Non-pigmented ciliary epithelial cell (primary cell): ENCODE data around the gene SPTBN4.
"Not testable (repeated sequence)": the region's sequence is repeated elsewhere in the genome, so short reads cannot be mapped to it uniquely, and the experiment has no call there.

ENCODE experiments used
- DNase-seq: peaks from one replicate; pipeline ENCODE4 v3.0.0-alpha.2; 2010; ENCODE audit warnings: low read depth

The SPTBN4 gene

DNA sequence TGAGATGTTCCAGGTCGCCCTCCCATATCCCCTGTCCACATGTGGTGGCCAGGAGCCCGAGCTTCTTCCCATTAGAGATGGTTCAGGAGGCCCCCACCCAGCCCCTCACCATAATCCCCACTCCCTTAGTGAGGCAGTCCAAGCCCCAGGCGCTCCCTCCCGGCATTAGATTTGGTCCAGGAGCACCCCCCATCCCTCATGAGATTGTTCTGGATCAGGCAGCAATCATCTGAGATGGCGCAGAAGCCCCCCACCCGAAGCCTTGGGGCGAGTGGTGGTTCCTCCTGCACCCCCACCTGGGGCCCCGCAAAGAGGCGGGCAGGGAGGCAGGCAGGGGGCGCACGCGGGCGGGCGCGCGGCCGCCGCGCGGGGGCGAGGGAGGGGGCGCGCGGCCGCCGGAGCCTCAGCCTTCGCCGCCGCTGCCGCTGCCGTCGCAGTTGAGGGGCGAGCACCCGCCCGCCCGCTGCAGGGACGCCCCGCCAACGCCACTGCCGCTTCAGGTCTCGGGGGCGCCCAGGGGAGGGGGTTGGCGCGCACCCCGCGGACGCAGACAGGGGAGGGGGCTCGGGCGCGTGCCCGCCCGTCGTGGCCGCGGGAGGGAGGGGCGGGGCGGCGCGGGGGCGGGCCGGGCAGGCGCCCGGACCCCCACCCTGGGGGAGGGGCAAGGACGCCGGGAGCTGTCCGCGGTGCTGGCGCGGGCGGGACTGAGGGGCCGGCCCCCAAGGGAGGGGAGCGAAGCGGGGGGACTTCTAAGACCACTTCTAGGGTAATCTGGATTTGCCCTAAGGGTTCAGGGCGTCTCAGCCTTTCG, 63.5 kb downstream of the SPTBN4 start:
- no peak for DNase-seq

GRCh38 chr19:40533508-40533907, 66.7 kb downstream of the SPTBN4 start:
- no peak for DNase-seq

GRCh38 chr19:40534148-40534547, 67.3 kb downstream of the SPTBN4 start:
- no peak for DNase-seq

DNA sequence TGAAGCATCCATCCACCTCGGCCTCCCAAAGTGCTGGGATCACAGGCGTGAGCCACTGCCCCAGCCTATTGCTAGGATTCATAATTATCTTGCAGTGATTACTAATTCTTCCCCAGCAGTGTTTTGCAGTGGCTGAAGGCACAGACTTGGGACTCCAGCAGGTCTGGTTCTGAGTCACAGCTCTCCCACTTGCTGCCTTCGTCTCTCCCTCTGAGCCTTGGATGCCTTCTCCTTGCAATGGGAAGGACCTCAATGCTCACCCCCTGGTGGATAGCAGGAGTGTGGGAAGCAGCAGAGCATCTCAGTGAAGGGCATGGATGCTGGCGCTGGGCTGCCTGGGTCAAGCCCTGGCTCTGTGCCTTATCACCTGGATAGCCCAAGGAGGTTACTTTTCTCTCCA, 72.3 kb downstream of the SPTBN4 start:
- no peak for DNase-seq

DNA sequence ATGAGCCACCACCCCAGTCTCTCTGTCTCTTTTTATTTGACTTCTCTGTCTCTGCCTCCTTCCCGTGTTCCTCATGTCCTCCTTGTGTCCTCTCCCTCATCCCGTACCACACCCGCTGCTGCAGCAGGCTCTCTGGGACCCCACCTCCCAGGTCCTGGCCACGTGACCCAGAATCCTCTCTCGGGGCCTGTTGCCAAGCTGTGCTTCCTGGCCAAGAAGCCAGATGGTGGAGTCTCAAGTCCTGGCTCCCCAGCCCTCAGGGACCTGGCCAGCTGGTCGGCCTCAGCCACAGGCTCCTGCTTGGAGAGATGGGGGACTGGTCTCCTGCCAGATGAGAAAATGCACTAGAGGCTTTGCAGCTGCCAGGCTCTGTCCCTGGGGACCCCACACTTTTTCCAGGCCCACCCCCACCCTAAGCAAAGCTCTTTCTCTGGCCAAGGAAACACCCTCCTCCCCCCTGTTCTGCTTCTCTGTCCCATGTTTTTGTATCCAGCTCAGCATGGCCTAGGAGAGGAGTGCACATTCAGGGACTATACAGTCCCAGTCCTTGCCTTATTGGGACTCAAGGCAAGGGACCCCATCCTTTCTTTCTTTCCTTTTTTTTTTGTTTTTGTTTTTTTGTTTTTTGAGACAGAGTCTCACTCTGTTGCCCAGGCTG, 75.5 kb downstream of the SPTBN4 start:
- no peak for DNase-seq

- DNase-seq, result no peak
Observed at GRCh38 chr19:40543029-40543597, 76.3 kb downstream of the SPTBN4 start.

DNA sequence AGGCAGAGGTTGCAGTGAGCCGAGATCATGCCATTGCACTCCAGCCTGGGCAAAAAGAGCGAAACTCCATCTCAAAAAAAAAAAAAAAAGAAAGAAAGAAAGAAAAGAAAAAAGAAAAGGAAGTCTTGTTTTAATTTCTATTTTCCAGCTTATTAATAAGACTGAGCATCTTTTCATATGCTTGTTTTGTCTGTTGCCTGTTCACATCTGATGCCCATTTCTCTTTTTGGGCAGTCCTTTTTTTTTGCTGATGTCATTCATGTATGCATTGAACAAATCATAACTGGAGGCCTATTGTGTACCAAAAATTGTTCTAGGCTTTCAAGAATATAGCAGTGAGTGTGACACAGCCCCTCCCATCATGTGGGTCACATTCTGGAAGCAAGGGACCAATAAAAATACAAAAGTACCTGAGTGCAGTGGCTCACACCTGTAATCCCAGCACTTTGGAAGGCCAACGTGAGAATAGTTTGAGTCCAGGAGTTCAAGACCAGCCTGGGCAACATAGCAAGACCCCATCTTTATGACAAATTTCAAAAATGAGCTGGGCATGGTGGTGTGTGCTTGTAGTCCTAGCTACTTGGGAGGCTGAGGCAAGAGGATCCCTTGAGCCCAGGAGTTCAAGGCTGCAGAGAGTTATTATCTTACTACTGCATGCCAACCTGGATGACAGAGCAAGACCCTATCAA, 79.5 kb downstream of the SPTBN4 start:
- DNase-seq, result not testable (repeated sequence)

GRCh38 chr19:40547190-40547589, 80.4 kb downstream of the SPTBN4 start:
- DNase-seq, result not testable (repeated sequence)

GRCh38 chr19:40547836-40548235, 81.0 kb downstream of the SPTBN4 start:
- DNase-seq, result no peak

DNA sequence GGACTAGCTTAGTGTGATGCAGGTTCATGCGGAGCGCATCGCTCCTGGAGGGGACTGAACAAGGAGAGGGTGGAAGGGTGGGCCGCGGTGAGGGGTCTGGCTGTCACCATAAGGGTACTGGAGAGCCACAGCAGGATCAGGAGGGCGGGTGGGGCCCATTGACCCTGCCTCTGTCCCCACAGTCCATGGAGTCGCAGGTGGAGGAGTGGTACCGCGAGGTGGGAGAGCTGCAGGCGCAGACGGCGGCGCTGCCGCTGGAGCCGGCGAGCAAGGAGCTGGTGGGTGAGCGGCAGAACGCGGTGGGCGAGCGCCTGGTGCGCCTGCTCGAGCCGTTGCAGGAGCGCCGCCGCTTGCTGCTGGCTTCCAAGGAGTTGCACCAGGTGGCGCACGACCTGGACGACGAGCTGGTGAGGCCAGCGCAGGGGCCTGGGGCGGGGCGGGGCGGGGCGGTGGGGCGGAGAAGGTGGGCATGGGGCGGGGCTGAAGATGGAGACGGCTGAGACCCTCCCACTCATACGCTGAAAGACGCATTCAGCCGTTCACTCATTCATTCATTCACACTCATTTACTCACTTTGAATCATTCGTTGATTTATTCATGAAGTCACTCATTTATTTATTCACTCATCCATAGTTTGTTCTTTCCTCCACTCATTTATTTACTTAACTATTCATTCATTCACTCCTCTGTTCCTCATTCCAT, 82.4 kb downstream of the SPTBN4 start:
- DNase-seq, result no peak

GRCh38 chr19:40550951-40551350, 84.2 kb downstream of the SPTBN4 start:
- DNase-seq, result no peak

GRCh38 chr19:40552848-40553247, 86.0 kb downstream of the SPTBN4 start:
- no peak for DNase-seq

GRCh38 chr19:40553885-40554857, 87.4 kb downstream of the SPTBN4 start:
- DNase-seq, result no peak

- no peak for DNase-seq
Observed at GRCh38 chr19:40555978-40556689, 89.3 kb downstream of the SPTBN4 start.

- no peak for DNase-seq
Observed at GRCh38 chr19:40556953-40557530, 90.2 kb downstream of the SPTBN4 start.

GRCh38 chr19:40559394-40559793, 92.6 kb downstream of the SPTBN4 start:
- DNase-seq, result no peak

DNA sequence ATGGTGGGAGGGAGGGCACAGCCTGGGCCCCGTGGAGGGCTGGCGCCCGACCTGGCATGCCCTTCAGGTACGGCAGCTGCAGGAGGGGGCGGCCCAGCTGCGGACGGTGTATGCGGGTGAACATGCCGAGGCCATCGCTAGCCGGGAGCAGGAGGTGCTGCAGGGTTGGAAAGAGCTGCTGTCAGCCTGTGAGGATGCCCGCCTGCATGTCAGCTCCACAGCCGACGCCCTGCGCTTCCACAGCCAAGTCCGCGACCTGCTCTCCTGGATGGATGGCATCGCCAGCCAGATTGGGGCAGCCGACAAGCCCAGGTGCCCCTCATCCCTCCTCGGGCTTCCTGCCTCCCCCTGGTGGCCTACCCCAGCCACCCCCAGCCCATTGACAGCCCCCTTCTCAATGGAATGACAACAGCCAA, 93.3 kb downstream of the SPTBN4 start:
- DNase-seq, result no peak

DNA sequence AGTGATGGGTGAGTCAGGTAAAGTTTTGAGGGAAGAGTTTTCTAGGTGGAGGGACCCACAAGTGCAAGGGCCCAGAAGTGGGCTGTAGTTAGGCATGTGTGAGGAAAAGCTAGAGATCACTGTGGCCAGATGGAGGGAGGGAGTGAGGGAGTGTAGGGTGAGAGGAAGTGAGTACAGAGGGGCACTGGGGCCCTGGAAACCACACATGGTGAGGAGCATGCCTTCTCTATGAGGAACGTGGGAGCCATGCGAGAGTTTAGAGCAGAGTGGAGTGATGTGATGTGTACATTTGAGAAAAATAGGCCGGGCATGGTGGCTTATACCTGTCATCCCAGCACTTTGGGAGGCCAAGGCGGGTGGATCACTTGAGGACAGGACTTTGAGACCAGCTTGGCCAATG, 95.1 kb downstream of the SPTBN4 start:
- no peak for DNase-seq

DNA sequence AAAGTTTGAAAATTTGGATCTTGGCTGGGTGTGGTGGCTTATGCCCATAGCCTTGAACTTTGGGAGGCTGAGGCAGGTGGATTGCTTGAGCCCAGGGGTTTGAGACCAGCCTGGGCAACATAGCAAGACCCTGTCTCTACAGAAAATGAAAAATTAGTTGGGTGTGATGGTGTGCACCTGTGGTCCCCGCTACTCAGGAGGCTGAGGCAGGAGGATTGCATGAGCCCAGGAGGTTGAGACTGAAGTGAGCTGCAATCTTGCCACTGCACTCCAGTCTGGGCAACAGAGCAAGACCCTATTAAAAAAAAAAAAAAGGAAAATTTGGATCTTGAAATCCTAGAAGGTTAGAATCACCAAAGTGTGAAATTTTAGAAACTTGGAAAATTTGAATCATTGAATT, 97.7 kb downstream of the SPTBN4 start:
- not testable (repeated sequence) for DNase-seq

DNA sequence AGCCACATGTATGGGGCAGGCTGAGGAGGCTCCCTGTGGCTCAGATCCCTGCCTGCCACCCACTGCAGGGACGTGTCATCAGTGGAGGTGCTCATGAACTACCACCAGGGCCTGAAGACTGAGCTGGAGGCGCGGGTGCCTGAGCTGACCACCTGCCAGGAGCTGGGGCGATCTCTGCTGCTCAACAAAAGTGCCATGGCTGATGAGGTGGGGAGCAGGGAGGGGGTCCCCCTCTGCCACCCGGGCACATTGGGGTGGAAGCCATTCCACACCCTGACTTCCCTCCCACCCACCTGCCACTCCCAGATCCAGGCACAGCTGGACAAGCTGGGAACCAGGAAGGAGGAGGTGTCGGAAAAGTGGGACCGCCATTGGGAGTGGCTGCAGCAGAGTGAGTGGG, 98.6 kb downstream of the SPTBN4 start:
- DNase-seq, result no peak
